OCI-LY1 (cell line): ENCODE data around the gene SPDYE2.
"Not testable (repeated sequence)": the region's sequence is repeated elsewhere in the genome, so short reads cannot be mapped to it uniquely, and the experiment has no call there.

ENCODE experiments used
- CTCF ChIP-seq: fragments of 200-600 bp; sonication (generic), shearing (Covaris generic); IDR thresholded peaks from 2 replicates; pipeline ENCODE4 v1.5.1; 2017; ENCODE audit warnings: mild to moderate bottlenecking, antibody characterized with exemption, low read length, moderate library complexity, mixed read lengths
- EZH2 ChIP-seq: fragments of 200-600 bp; sonication (generic), shearing (Covaris generic); IDR thresholded peaks from 2 replicates; pipeline ENCODE4 v1.8.0; 2017; ENCODE audit warnings: borderline replicate concordance, mixed run types, mild to moderate bottlenecking, antibody characterized with exemption, low read length, moderate library complexity, mixed read lengths

GRCh38 chr7:102527822-102528793 lies 22.9 kb upstream of the SPDYE2 start:
- not testable (repeated sequence) for TF ChIP-seq CTCF, EZH2
